HEK293T (cell line): ENCODE measurements around the gene SLC24A1.

Experiments used
- BHLHE40 ChIP-seq: fragments of 450-650 bp; IDR thresholded peaks from 2 replicates; pipeline ENCODE4 v1.6.1; 2016; ENCODE audit warnings: mild to moderate bottlenecking, moderate library complexity, borderline replicate concordance
- ELF4 ChIP-seq: fragments of 450-650 bp; IDR thresholded peaks from 2 replicates; pipeline ENCODE4 v1.6.1; 2017; ENCODE audit warnings: antibody characterized with exemption
- FOXA1 ChIP-seq: fragments of 450-650 bp; IDR thresholded peaks from 2 replicates; pipeline ENCODE4 v1.6.1; 2016; ENCODE audit warnings: mild to moderate bottlenecking
- FOXK2 ChIP-seq: fragments of 450-650 bp; IDR thresholded peaks from 2 replicates; pipeline ENCODE4 v1.6.1; 2016; ENCODE audit warnings: mild to moderate bottlenecking
- HDGF ChIP-seq: fragments of 450-650 bp; IDR thresholded peaks from 2 replicates; pipeline ENCODE4 v1.6.1; 2017; ENCODE audit warnings: antibody characterized with exemption, borderline replicate concordance
- L3MBTL2 ChIP-seq: fragments of 450-650 bp; conservative IDR thresholded peaks from 2 replicates; pipeline ENCODE4 v1.6.1; 2016; ENCODE audit warnings: mild to moderate bottlenecking
- LEF1 ChIP-seq: fragments of 450-650 bp; IDR thresholded peaks from 2 replicates; pipeline ENCODE4 v1.6.1; 2017; ENCODE audit warnings: mild to moderate bottlenecking, borderline replicate concordance
- NFRKB ChIP-seq: fragments of 450-650 bp; IDR thresholded peaks from 2 replicates; pipeline ENCODE4 v1.6.1; 2016; ENCODE audit warnings: mild to moderate bottlenecking, moderate library complexity
- SP1 ChIP-seq: fragments of 450-650 bp; IDR thresholded peaks from 2 replicates; pipeline ENCODE4 v1.6.1; 2017
- SUZ12 ChIP-seq: fragments of 450-650 bp; IDR thresholded peaks from 2 replicates; pipeline ENCODE4 v1.6.1; 2016; ENCODE audit warnings: mild to moderate bottlenecking
- ZNF384 ChIP-seq: fragments of 450-650 bp; IDR thresholded peaks from 2 replicates; pipeline ENCODE4 v1.6.1; 2016
- TF ChIP-seq, protein P1 (sequence below): fragments of 450-650 bp; IDR thresholded peaks from 2 replicates; pipeline ENCODE4 v1.6.1; 2016

DNA sequence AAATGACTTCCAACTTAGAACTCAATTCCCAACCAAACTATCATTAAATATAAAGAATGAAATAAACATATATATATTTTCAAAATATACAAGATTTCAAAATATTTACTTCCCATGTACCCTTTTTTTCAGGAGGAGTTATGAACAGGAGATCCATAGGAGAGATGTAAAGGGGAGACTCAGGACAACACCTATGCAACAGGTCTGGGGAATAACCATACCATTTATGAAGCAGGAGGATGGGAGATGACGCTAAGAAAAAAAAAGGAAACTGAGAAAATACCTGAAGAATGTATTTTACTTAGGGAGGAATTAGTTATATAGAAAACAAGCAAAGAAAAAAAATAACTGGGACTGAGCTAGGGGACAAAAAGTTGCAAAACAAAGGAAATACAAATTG lies 34.6 kb upstream of the SLC24A1 start:
- no peak for TF ChIP-seq FOXK2
- TF ChIP-seq FOXA1: no peak
- no peak for TF ChIP-seq BHLHE40
- TF ChIP-seq LEF1: no peak
- TF ChIP-seq HDGF: no peak
- no peak for TF ChIP-seq ELF4
- TF ChIP-seq SUZ12: no peak
- TF ChIP-seq L3MBTL2: no peak
- TF ChIP-seq NFRKB: no peak
- no peak for TF ChIP-seq SP1
- TF ChIP-seq, protein P1, sequence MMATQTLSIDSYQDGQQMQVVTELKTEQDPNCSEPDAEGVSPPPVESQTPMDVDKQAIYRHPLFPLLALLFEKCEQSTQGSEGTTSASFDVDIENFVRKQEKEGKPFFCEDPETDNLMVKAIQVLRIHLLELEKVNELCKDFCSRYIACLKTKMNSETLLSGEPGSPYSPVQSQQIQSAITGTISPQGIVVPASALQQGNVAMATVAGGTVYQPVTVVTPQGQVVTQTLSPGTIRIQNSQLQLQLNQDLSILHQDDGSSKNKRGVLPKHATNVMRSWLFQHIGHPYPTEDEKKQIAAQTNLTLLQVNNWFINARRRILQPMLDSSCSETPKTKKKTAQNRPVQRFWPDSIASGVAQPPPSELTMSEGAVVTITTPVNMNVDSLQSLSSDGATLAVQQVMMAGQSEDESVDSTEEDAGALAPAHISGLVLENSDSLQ: no peak
- no peak for TF ChIP-seq ZNF384
